ENCODE data around the gene FAM98B.

FAM98B gene

GRCh38 chr15:38461066-38461833 is 7.3 kb downstream of the FAM98B start:
- DNase-seq = no peak

DNA sequence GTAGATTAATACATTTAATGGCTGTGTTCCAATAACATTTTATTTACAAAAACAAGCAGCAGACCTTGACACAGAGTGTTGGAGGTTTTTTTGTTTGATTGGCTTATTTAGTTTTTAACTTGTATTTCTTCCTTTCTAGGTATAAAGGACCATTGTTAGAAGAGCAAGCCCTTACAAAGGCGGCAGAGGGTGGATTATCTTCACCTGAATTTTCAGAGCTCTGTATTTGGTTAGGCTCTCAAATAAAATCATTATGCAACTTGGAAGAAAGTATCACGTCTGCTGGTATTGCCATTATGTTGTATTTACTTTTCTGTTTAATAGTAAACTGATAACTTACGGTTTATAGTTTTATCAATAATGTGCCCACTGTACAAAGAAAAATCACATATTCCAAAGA is 10.0 kb downstream of the FAM98B start:
- DNase-seq = no peak

- DNase-seq = no peak
These were observed 10.7 kb downstream of the FAM98B start for GRCh38 chr15:38464675-38465074.

GRCh38 chr15:38470816-38471215 is 16.9 kb downstream of the FAM98B start:
- DNase-seq = no peak

GRCh38 chr15:38471974-38472373 is 18.0 kb downstream of the FAM98B start:
- DNase-seq = no peak

GRCh38 chr15:38474155-38474757 is 20.3 kb downstream of the FAM98B start:
- peak; percentile 12 for DNase-seq

DNA sequence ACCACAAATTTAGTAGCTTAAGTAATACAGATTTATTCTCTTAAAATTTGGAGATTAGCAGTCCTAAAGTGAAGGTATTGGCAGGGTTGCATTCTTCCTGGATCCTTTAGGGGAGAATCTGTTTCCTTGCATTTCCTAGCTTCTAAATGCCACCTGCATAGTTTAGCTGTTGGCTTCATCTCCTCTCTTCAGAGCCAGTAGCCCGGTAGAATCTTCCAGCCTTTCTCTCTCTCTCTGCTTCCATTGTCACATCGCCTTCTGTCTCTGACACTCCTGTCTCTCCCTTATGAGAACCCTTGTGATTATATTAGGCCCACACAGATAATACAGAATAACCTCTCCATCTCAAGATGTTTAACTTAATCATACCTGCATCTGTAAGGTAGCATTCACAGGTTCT is 21.4 kb downstream of the FAM98B start:
- no peak for DNase-seq

DNA sequence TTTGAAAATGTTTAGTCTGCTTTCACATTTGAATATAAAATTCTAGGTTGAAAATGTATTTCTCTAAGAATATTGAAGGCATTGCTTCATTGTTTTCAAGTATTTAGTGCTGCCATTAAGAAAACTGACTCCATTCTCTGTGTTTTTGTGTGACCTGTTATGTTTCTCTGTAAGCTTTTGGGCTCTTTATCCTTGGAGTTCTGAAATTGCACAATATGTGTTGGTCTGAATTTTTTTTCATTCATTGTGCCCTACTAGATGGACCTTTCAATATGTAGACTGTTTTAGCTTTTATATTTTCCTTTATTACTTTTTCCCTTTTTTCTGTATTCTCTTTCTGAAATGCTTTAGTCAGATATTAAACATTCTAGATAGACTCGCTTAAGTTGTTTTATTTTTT is 22.2 kb downstream of the FAM98B start:
- no peak for DNase-seq

DNA sequence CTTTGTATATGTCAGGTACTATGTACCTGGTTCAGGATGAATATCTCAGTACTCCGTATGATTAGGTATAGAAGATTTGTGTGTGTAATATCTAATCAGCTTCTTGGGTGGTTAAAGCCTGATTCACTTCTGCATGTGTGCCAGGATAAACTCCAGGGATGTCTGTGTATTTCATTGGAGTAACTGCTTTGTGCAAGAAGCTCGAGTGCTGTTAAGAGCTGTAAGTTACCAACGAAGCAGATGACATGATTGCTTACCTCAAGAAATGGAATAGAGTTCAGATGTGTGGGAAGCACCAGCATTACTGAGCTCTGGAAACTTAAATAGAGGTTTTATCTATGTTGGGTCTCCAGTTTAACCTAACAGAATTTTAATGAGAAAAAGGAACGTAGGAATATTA is 23.7 kb downstream of the FAM98B start:
- DNase-seq = no peak

DNA sequence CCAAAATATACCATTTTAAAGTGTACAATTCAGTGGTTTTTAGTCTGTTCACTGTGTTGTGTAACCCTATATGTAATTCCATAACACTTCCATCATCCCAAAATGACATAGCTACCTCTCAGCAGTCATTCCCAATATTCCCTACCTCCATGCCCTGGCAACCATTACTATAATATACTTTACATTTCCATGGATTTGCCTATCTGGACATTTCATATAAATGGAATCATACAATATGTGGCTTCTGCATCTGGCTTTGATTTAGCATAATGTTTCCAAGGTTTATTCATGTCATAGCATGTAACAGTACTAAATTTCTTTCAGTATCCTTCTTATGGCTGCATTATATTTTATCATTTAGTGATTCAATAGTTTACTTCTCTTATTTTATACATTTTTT is 25.3 kb downstream of the FAM98B start:
- no peak for DNase-seq

- no peak for DNase-seq
These were observed 25.8 kb downstream of the FAM98B start for GRCh38 chr15:38479756-38480155.

GRCh38 chr15:38481113-38481512 is 27.2 kb downstream of the FAM98B start:
- no peak for DNase-seq

DNA sequence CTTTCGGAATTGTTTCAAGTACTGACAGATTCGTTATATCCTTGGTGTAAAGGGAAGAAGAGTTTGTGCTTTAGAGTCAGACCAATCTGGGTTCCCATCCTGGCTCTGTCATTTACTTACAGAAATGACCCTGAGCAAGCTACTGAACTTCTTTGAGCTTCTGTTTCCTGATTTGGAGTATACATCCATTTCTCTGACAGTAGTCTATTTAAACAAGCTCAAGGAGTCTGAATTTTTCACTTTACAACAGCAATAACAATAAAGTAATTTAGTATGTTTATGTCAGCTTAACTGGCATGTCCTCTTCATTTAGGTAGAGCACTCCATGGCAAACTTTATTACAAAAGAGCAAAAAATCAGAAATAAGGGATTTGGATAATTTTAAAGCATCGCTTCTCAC is 27.8 kb downstream of the FAM98B start:
- DNase-seq = no peak

GRCh38 chr15:38482572-38482971 is 28.6 kb downstream of the FAM98B start:
- DNase-seq = no peak

DNA sequence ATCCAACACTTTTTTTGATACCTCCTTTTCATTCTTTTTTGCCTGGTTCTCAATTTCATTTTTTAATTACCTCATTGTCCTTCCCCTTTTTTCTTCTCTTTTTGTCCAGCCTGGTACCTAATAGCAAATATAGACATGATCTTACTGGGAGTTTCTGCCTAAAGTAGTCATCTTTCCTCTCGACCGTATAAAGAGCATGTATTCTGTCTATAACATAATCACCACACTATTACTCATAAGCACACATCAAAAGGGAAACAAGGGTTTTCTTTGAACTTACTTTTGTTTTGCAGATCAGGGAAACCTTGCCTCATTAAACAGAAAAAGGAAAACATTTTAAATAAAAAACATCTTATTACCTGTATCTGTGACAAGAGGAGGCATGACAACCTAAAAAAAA is 33.0 kb downstream of the FAM98B start:
- DNase-seq = no peak

DNA sequence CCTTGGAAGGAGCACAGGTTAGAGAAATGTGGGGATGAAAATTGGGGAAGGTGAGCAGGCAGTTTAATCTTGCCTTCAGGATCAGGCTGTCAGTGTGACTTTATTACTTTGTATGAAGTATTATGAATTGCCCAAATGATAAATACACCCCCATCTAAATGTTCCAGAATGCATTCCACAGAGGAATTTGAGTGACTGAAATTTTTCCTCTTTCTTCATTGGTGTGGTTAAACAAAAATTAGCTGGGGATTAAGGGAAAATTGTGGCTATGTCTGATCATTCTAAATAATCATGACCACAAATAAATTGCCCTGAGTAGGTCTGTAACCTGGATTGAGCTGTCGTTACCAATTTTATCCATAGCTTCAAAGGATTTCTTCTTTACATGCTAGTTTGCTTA is 33.5 kb downstream of the FAM98B start:
- DNase-seq = no peak

DNA sequence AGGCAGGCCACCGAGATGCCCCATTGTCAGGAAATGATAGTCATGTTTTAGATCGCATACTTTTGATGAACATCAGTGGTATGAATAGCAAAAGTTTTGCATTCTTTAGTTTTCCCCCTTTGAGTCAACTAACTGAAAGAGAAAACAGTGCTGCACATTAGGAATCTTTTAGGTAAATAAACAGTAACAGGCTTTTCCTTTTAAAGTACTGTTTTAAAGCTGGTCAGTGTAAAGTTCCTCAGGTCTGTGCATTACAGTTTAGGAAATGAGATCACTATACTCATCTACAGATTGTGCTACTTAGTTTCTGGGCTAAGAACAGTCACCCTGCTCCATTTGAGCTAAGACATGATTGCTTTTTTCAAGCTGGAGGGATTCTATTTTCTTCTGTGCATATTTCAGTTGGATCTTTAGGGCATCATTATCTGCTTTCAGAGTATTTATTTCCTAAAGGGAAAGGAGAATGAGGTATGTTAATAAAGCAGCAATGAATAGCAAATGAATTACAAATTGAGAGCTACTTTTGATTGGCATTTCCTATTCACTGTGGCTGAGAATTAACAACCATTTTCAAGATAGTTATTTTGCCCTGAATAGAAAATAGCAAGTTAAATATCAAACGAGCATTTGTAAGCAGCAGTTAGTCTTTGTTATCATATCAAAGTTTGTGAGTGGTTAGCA is 36.5 kb downstream of the FAM98B start:
- DNase-seq = no peak

DNA sequence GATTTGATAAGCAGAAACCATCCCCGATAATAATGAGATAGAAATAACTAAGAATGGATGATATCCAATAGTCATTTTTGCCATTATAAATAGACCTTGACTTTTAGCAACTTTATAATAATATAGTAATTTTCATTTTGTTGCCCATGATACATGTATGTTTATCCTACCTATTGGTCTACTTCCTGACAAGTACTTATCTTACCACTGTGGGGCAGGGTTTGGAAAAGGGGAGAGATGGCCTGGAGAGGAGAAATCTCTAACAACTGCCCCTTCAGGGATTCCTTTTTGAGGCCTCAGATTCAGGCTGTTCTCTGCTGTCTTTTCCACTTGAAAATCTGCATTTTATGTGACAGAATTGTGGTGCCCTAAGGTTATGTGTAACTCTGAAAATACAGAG is 42.2 kb downstream of the FAM98B start:
- DNase-seq = no peak

GRCh38 chr15:38499651-38500050 is 45.7 kb downstream of the FAM98B start:
- no peak for DNase-seq

DNA sequence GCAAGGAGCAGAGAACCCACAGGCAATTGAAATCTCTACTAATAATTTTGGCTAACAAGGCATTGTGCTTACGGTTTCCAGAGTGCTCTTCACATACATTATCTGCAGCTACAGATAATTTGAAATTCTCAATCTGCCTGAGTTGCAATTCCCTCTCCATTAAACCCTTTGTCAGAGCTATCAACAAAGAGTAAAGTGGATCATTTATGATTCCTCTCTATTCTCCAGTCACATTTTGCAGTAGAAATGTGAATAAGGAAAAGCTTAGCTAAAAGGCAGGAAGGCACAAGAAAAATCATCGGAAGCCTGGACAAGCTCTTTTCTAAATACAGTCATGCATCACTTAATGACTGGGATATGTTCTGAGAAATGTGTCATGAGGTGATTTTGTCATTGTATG is 49.6 kb downstream of the FAM98B start:
- DNase-seq = no peak

DNA sequence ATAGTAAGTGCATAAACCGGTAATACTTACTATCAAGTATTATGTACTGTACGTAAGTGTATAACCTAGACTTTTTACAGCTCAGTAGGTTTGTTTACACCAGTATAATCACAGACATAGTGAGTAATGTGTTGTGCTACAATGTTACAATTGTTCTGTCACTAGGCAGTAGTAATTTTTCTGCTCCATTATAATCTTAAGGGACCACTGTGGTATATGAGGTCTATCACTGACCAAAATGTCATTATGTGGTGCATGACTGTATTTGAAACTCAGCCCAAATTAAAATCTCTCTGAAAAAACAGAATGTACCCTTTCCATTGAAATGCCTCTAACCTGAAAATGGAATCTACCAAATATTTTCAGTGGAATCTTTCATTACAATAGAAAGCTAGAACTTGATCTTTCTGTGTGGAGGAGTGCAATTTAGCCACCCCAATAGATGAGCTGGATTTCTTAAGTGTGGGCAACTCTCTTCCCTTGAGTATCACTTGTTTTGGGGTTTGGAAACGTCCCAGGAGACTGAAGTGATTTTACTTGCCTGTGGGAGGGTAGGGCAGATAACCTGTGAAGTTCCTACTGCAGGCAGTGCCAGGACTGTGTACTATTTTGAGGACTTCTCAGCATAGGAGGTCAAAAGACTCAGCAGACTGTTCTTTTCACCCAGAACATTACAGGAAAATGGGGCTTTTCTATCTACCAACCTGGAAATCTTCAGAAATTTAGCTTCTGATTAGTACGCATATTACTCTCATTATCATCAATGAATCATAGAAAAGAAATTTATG is 50.9 kb downstream of the FAM98B start:
- no peak for DNase-seq

DNA sequence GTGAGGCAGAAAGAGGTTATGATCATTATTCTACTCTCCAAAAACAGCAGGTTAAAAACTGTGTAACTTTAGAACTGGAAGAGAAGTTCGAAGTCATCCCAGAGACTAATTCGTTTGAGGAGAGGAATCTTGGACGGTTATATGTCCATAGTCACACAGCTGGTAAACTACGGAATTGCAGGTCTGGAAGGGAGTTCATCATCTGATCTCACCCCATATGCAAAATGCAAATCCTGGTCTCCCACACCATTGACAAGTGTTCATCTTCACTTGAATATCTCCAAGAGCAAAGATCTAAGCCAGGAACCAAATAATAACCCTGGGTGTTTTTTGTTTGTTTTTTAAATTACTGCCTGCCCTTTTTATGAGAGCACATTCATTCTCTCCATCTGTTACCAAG is 53.1 kb downstream of the FAM98B start:
- DNase-seq = no peak

DNA sequence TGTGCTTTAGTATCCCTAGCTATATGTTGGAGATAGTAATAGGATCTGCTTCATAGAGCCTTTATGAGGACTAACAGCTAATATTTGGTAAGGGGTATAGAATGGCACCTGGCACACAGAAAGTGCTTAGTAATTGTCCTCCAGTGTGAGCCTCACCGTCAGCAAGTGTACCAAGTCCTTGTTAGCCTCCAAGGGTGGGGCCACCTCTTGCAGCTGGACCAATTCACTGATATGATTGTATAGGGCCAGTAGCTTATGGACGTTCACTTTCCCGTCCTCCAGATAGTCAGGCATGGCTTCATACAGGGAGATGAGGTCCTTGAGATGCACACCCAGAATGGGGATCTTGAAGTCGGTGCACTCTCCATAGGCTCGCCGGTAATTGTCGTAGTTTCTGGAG is 53.6 kb downstream of the FAM98B start:
- DNase-seq = no peak

DNA sequence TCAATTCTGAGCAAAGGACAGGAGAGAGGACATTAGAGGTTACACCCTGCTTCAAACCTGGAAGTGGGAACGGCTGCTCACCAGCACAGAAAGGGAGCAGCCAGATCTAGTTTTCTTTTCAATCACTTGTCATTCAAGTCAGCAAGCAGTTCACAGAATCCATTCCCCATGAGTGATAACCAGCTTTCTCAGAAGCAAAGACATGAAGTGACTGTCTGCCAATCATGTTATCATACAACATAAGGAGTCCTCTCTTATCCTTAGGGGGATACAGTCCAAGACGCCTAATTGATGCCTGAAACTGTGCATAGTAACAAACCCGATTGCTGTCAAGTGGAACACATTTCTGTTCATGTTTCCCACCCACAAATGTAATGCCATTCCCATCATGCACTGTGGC is 54.7 kb downstream of the FAM98B start:
- DNase-seq = no peak

Data from activated CD4-positive, alpha-beta T cell treated with anti-CD3 and anti-CD28 coated beads, Interleukin-2, amount 50 U/mL, for 1 hour (primary cell).